K562 (cell line): ENCODE measurements around the gene VPS16. TPM values are rescaled to one million over a fixed set of nuclear protein-coding genes. Genes with fewer than 3 reads are reported as not detected.
A peak's percentile ranks its signal among the peaks of the same experiment; 100 is the strongest.

ENCODE experiments used
- ATAC-seq: fragments of 200-7000 bp; cut with Tn5 transposase; 3 replicates; pipeline ENCODE4 v1.9.1; 2020; ENCODE audit warnings: moderate library complexity
- BruUV-seq: library from RNA; stranded (reverse); fragments of 400-500 nt; replicated peaks from 2 replicates; lab custom pipeline; 2021; lab: Mats Ljungman, UMichigan
- CTCF ChIA-PET: fragments of 300-600 bp; formaldehyde crosslinking; extraction: SDS; loops from one replicate; lab custom pipeline; 2021; ENCODE audit warnings: low intra/inter-chr PET ratio; lab: Yijun Ruan, JAX
- POLR2A ChIA-PET: fragments of 300-600, 350-650 bp; sonication (Branson Sonifier 250); formaldehyde crosslinking; extraction: SDS; loops from one replicate; lab custom pipeline; 2021; ENCODE audit warnings: antibody characterized with exemption, inconsistent platforms; lab: Yijun Ruan, JAX
- DNase-seq, 4 experiments: peaks; one replicate each; pipeline versions ENCODE4 v3.0.0 to v3.0.0-alpha.2; 2011 to 2018; ENCODE audit warnings: low spot score in 3 of 4, mixed read lengths in 3 of 4; ENCODE audit errors: extremely low read depth in 1 of 4
- FAIRE-seq: peaks from 2 replicates; lab custom pipeline; 2011; peaks lifted over from hg19 to GRCh38; lab: Jason Lieb, UNC
- H2AFZ ChIP-seq: 2 replicates; pipeline ENCODE4 v1.6.0; 2011; ENCODE audit warnings: low read depth, low read length, control low read depth, inconsistent platforms
- H3K27ac ChIP-seq: fragments of 200-600 bp; 3 replicates; pipeline ENCODE4 v1.8.0; 2011; ENCODE audit warnings: low read depth, mild to moderate bottlenecking, control low read depth, inconsistent platforms, low read length, moderate library complexity, mixed read lengths; ENCODE audit errors: extremely low read depth
- H3K27me3 ChIP-seq, 2 experiments: fragments of 300-600 bp in 1 of 2; 2 replicates in 1 of 2; 3 replicates in 1 of 2; pipeline versions ENCODE4 v1.6.0 to v1.8.0; 2011; ENCODE audit warnings: inconsistent platforms in 2 of 2, low read length in 2 of 2, mild to moderate bottlenecking in 1 of 2, mixed read lengths in 1 of 2, moderate library complexity in 1 of 2; ENCODE audit not compliant: control insufficient read depth in 2 of 2, insufficient read depth in 2 of 2
- H3K36me3 ChIP-seq: fragments of 300-600 bp; 3 replicates; pipeline ENCODE4 v1.8.0; 2011; ENCODE audit warnings: mild to moderate bottlenecking, low read length, inconsistent platforms; ENCODE audit not compliant: control insufficient read depth, insufficient read depth
- H3K4me1 ChIP-seq, 2 experiments: fragments of 200-600 bp in 1 of 2; replicated peaks in 1 of 2; 2 replicates in 1 of 2; 3 replicates in 1 of 2; pipeline versions ENCODE4 v1.5.1 to v1.8.0; 2011; ENCODE audit warnings: inconsistent platforms in 2 of 2, low read length in 2 of 2, mild to moderate bottlenecking in 1 of 2, mixed read lengths in 1 of 2, moderate library complexity in 1 of 2; ENCODE audit not compliant: control insufficient read depth in 2 of 2, insufficient read depth in 2 of 2
- H3K4me2 ChIP-seq: 2 replicates; pipeline ENCODE4 v1.6.1; 2011; ENCODE audit warnings: low read length, control low read depth, inconsistent platforms, mixed read lengths; ENCODE audit not compliant: insufficient read depth
- H3K4me3 ChIP-seq: fragments of 200-600 bp; sonication (generic), shearing (Covaris generic); 2 replicates; pipeline ENCODE4 v1.5.1; 2016; ENCODE audit warnings: control low read depth, inconsistent platforms
- H3K79me2 ChIP-seq: fragments of 200-600 bp; 3 replicates; pipeline ENCODE4 v1.8.0; 2011; ENCODE audit warnings: low read length, inconsistent platforms; ENCODE audit not compliant: control insufficient read depth, insufficient read depth
- H3K9ac ChIP-seq, 2 experiments: 2 replicates each; pipeline versions ENCODE4 v1.6.0 to v1.6.1; 2011; ENCODE audit warnings: low read depth in 2 of 2, low read length in 2 of 2, control low read depth in 1 of 2, inconsistent platforms in 1 of 2, mild to moderate bottlenecking in 1 of 2, mixed read lengths in 1 of 2; ENCODE audit not compliant: insufficient read depth in 1 of 2
- H3K9me1 ChIP-seq: one replicate; pipeline ENCODE4 v1.6.0; 2011; ENCODE audit warnings: inconsistent platforms, mild to moderate bottlenecking, low read length, moderate library complexity; ENCODE audit not compliant: control insufficient read depth, insufficient read depth
- H3K9me3 ChIP-seq: replicated peaks from 2 replicates; pipeline ENCODE4 v1.5.1; 2011; ENCODE audit warnings: low read depth, low read length, inconsistent platforms; ENCODE audit not compliant: control insufficient read depth, insufficient read depth
- H4K20me1 ChIP-seq: replicated peaks from 2 replicates; pipeline ENCODE4 v1.6.1; 2011; ENCODE audit warnings: low read length, inconsistent platforms, mixed read lengths; ENCODE audit not compliant: control insufficient read depth, insufficient read depth
- DNMT1 ChIP-seq: fragments of 450-650 bp; IDR thresholded peaks from 2 replicates; pipeline ENCODE4 v1.6.1; 2016; ENCODE audit warnings: antibody characterized with exemption, mild to moderate bottlenecking
- L3MBTL2 ChIP-seq: fragments of 450-650 bp; IDR thresholded peaks from 2 replicates; pipeline ENCODE4 v1.6.1; 2016; ENCODE audit warnings: mild to moderate bottlenecking, moderate library complexity
- NUFIP1 ChIP-seq: fragments of 450-650 bp; IDR thresholded peaks from 2 replicates; pipeline ENCODE4 v1.6.1; 2018; ENCODE audit not compliant: partially characterized antibody
- PHB2 ChIP-seq: fragments of 450-650 bp; IDR thresholded peaks from 2 replicates; pipeline ENCODE4 v1.6.1; 2017; ENCODE audit warnings: low read depth
- RAD21 ChIP-seq, 2 experiments: fragments of 250-450 bp in 1 of 2; fragments of 450-650 bp in 1 of 2; sonication (Bioruptor Pico) in 1 of 2; formaldehyde crosslinking in 1 of 2; IDR thresholded peaks in 1 of 2; conservative IDR thresholded peaks in 1 of 2; 2 replicates each; pipeline versions ENCODE4 v1.4.0 to v1.8.0; 2020 to 2022; ENCODE audit warnings: mild to moderate bottlenecking in 2 of 2, moderate library complexity in 1 of 2
- RNF2 ChIP-seq: sonication (generic); IDR thresholded peaks from 2 replicates; pipeline ENCODE4 v1.6.1; 2016
- SIN3A ChIP-seq, 2 experiments: fragments of 150-350 bp in 1 of 2; IDR thresholded peaks; 2 replicates each; pipeline ENCODE4 v1.6.1; 2011 to 2016; ENCODE audit warnings: borderline replicate concordance in 2 of 2, low read depth in 2 of 2, low read length in 2 of 2, mild to moderate bottlenecking in 2 of 2, moderate library complexity in 2 of 2; ENCODE audit not compliant: control insufficient read depth in 1 of 2
- TCF15 ChIP-seq: fragments of 250-450 bp; sonication (Bioruptor Pico); IDR thresholded peaks from 2 replicates; pipeline ENCODE4 v1.8.0; 2022; ENCODE audit warnings: moderate library complexity, mild to moderate bottlenecking, inconsistent platforms
- ZNF436 ChIP-seq: fragments of 250-450, 450-650 bp; sonication (Bioruptor Pico); formaldehyde crosslinking; IDR thresholded peaks from 2 replicates; pipeline ENCODE4 v1.7.0; 2020; ENCODE audit warnings: mild to moderate bottlenecking
- ZNF764 ChIP-seq: fragments of 250-450 bp; sonication (Bioruptor Pico); IDR thresholded peaks from 2 replicates; pipeline ENCODE4 v1.4.0; 2020; ENCODE audit warnings: low read depth, mild to moderate bottlenecking, moderate library complexity
- WGBS: fragments of 100-300 bp; shearing (Covaris generic); methylation state at CpG from one replicate; pipeline ENCODE4 v1.1.6; 2016; ENCODE audit warnings: low coverage, mixed read lengths; ENCODE audit not compliant: insufficient coverage; ENCODE audit errors: missing lambda C conversion rate; 5-methylcytosine and 5-hydroxymethylcytosine counted together
- in situ Hi-C: fragments of 300-500 bp; cut with MboI; formaldehyde crosslinking; loops from 4 replicates; pipeline ENCODE4 v1.15.0; 2018; ENCODE audit warnings: inconsistent platforms, mixed read lengths
- intact Hi-C: fragments of 100-400 bp; cut with micrococcal nuclease; formaldehyde crosslinking; loops from 2 replicates; pipeline ENCODE4 v1.14.2; 2022
- polyA plus RNA-seq, 8 experiments: library from polyadenylated mRNA; depleted of rRNA in 4 of 8; stranded (reverse) in 5 of 8; unstranded in 3 of 8; fragments of >200 nt; fragmentation: Nextera tagmentation in 2 of 8; fragmentation: Illumina TruSeq in 1 of 8; extraction: Ambion mirVana in 2 of 8; extraction: Trizol in 1 of 8; gene quantifications; 2 replicates each; pipeline versions ENCODE4 v1.2.1 to v1.2.3, GENCODE V29; 2011 to 2014; ENCODE audit warnings: inconsistent platforms in 1 of 8, missing spikeins in 1 of 8
- total RNA-seq, 7 experiments: library from RNA; depleted of rRNA in 6 of 7; stranded (reverse); fragments of >200 nt in 6 of 7; fragmentation: Illumina TruSeq in 2 of 7; extraction: Trizol in 2 of 7; gene quantifications; 2 replicates each; pipeline versions ENCODE4 v1.2.1 to v1.2.3, GENCODE V29; 2011 to 2021; ENCODE audit warnings: low replicate concordance in 1 of 7
- TF ChIP-seq, protein P1 (sequence below), 3 experiments: fragments of 200-800 bp in 1 of 3; fragments of 250-450 bp in 1 of 3; fragments of 450-650 bp in 1 of 3; sonication (Bioruptor Pico) in 1 of 3; sonication (Bioruptor generic) in 1 of 3; formaldehyde crosslinking in 1 of 3; IDR thresholded peaks; 2 replicates each; pipeline versions ENCODE4 v1.6.1 to v1.8.0; 2016 to 2022; ENCODE audit warnings: mild to moderate bottlenecking in 2 of 3, missing genetic modification characterization in 2 of 3, missing compliant biosample characterization in 1 of 3, moderate library complexity in 1 of 3
- TF ChIP-seq, protein P2 (sequence below): sonication (generic); formaldehyde crosslinking; IDR thresholded peaks from 2 replicates; pipeline ENCODE4 v1.8.1; 2023; ENCODE audit warnings: mild to moderate bottlenecking, missing genetic modification reagents, moderate library complexity
- TF ChIP-seq, protein P3 (sequence below): fragments of 250-450 bp; sonication (Bioruptor Pico); IDR thresholded peaks from 2 replicates; pipeline ENCODE4 v1.8.0; 2021; ENCODE audit warnings: borderline replicate concordance, mild to moderate bottlenecking, moderate library complexity; ENCODE audit not compliant: poor library complexity, severe bottlenecking

The VPS16 gene
- total and polyA plus RNA-seq, 9 of the 15 experiments (the other 6 are each of a cell fraction or from before 2014, with no cell fraction given) = 6.8 to 24.7 (median 14.0) TPM

DNA sequence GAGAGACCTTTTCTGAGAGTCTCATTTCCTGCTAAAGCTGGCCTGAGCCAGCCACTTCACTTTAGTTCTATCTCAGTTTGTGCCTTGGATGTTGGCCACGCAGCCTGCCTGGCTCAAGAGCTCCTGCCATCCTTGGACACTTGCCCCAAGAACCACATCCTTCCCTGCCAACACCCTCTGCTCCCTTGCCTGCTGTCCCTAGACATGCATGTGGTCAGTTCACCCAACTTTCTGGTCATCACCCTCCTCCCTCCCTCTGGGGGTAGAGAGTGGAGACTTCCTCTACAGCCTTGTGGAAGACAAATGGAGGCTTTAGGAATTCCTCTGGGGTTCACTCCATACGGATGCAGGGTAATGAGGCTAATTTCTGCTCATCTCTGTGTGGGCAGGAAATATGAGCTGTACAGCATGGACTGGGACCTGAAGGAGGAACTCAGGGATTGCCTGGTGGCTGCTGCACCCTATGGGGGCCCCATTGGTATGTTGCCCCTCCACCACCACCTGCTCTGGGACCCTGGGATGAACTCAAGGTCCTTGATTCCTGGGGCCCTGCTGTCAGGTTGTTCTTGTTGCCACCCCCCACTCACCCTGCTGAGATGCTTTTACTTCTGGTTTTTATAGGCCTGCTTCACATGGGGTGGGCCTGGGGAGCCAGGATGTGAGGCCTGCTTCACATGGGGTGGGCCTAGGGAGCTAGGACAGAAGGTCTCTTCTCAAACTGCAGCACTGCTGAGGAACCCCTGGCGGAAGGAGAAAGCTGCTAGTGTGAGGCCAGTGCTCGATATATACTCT, 19.0 kb downstream of the VPS16 start:
- H2AFZ ChIP-seq = no peak overlapping the region
- no peaks in the 10 kb centered on the region for H3K4me1 ChIP-seq
- no peak overlapping the region for H3K4me3 ChIP-seq
- DNase-seq (no peak), FAIRE-seq (no peak), ATAC-seq (no peak)
- peaks cover 5% of the 10 kb centered on the region; the same call in 2 of the 3 replicates for H3K36me3 ChIP-seq
- H3K27ac ChIP-seq = no peak overlapping the region
- in situ Hi-C loops (no loop called here), intact Hi-C loops (no loop called here)
- BruUV-seq = no TSS peak
- H3K9ac ChIP-seq = peak overlapping the region in 1 of 2 experiments; percentile 17; a peak in 1 of 4 replicates
- H3K4me2 ChIP-seq = no peak overlapping the region
- H3K9me3 ChIP-seq = no peaks in the 10 kb centered on the region
- H3K27me3 ChIP-seq = no peaks in the 10 kb centered on the region
- H4K20me1 ChIP-seq = no peaks in the 10 kb centered on the region
- H3K79me2 ChIP-seq = no peaks in the 10 kb centered on the region
- ChIA-PET CTCF (no interaction called here), POLR2A (interaction anchor here (1.6 kb wide), 1 partner anchor 7 kb away, joined by 6 read pairs; no protein-coding TSS in a partner anchor)
- H3K9me1 ChIP-seq = no peaks in the 10 kb centered on the region
- WGBS = 94% methylated on average over 2 of the region's 4 CpGs
- TF ChIP-seq TCF15 = no peak
- no peak for TF ChIP-seq ZNF436 (CRISPR knock-in tag)
- TF ChIP-seq RAD21 (CRISPR knock-in tag; conservative IDR thresholded peaks at IDR 0.05 in 1 of 2, IDR thresholded peaks at IDR 0.05 in 1 of 2) = no peak
- TF ChIP-seq RNF2 = no peak
- TF ChIP-seq, protein P1, sequence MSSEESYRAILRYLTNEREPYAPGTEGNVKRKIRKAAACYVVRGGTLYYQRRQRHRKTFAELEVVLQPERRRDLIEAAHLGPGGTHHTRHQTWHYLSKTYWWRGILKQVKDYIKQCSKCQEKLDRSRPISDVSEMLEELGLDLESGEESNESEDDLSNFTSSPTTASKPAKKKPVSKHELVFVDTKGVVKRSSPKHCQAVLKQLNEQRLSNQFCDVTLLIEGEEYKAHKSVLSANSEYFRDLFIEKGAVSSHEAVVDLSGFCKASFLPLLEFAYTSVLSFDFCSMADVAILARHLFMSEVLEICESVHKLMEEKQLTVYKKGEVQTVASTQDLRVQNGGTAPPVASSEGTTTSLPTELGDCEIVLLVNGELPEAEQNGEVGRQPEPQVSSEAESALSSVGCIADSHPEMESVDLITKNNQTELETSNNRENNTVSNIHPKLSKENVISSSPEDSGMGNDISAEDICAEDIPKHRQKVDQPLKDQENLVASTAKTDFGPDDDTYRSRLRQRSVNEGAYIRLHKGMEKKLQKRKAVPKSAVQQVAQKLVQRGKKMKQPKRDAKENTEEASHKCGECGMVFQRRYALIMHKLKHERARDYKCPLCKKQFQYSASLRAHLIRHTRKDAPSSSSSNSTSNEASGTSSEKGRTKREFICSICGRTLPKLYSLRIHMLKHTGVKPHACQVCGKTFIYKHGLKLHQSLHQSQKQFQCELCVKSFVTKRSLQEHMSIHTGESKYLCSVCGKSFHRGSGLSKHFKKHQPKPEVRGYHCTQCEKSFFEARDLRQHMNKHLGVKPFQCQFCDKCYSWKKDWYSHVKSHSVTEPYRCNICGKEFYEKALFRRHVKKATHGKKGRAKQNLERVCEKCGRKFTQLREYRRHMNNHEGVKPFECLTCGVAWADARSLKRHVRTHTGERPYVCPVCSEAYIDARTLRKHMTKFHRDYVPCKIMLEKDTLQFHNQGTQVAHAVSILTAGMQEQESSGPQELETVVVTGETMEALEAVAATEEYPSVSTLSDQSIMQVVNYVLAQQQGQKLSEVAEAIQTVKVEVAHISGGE (CRISPR knock-in tag; IDR thresholded peaks at IDR 0.05) = no peak
- TF ChIP-seq L3MBTL2 = no peak
- no peak for TF ChIP-seq PHB2
- TF ChIP-seq NUFIP1 = no peak
- no peak for TF ChIP-seq DNMT1
- TF ChIP-seq, protein P2, sequence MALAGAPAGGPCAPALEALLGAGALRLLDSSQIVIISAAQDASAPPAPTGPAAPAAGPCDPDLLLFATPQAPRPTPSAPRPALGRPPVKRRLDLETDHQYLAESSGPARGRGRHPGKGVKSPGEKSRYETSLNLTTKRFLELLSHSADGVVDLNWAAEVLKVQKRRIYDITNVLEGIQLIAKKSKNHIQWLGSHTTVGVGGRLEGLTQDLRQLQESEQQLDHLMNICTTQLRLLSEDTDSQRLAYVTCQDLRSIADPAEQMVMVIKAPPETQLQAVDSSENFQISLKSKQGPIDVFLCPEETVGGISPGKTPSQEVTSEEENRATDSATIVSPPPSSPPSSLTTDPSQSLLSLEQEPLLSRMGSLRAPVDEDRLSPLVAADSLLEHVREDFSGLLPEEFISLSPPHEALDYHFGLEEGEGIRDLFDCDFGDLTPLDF (CRISPR knock-in tag) = no peak
- no peak for TF ChIP-seq ZNF764 (CRISPR knock-in tag)
- TF ChIP-seq, protein P3, sequence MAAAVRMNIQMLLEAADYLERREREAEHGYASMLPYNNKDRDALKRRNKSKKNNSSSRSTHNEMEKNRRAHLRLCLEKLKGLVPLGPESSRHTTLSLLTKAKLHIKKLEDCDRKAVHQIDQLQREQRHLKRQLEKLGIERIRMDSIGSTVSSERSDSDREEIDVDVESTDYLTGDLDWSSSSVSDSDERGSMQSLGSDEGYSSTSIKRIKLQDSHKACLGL (CRISPR knock-in tag) = no peak
- TF ChIP-seq SIN3A (IDR thresholded peaks at IDR 0.05; ENCODE audit: borderline replicate concordance in 2 of 2, control insufficient read depth in 1 of 2, low read depth in 2 of 2, low read length in 2 of 2) = no peak
